K562 (cell line): ENCODE measurements around the gene SLCO6A1. TPM values are rescaled to one million over a fixed set of nuclear protein-coding genes. Genes with fewer than 3 reads are reported as not detected.

Source experiments
- ATAC-seq: fragments of 200-7000 bp; cut with Tn5 transposase; 3 replicates; pipeline ENCODE4 v1.9.1; 2020; ENCODE audit warnings: moderate library complexity
- BruUV-seq: library from RNA; stranded (reverse); fragments of 400-500 nt; replicated peaks from 2 replicates; lab custom pipeline; 2021; lab: Mats Ljungman, UMichigan
- CTCF ChIA-PET: fragments of 300-600 bp; formaldehyde crosslinking; extraction: SDS; loops from one replicate; lab custom pipeline; 2021; ENCODE audit warnings: low intra/inter-chr PET ratio; lab: Yijun Ruan, JAX
- POLR2A ChIA-PET: fragments of 300-600, 350-650 bp; sonication (Branson Sonifier 250); formaldehyde crosslinking; extraction: SDS; loops from one replicate; lab custom pipeline; 2021; ENCODE audit warnings: antibody characterized with exemption, inconsistent platforms; lab: Yijun Ruan, JAX
- DNase-seq, 4 experiments: peaks; one replicate each; pipeline versions ENCODE4 v3.0.0 to v3.0.0-alpha.2; 2011 to 2018; ENCODE audit warnings: low spot score in 3 of 4, mixed read lengths in 3 of 4; ENCODE audit errors: extremely low read depth in 1 of 4
- FAIRE-seq: peaks from 2 replicates; lab custom pipeline; 2011; peaks lifted over from hg19 to GRCh38; lab: Jason Lieb, UNC
- H2AFZ ChIP-seq: 2 replicates; pipeline ENCODE4 v1.6.0; 2011; ENCODE audit warnings: low read depth, low read length, control low read depth, inconsistent platforms
- H3K27ac ChIP-seq: fragments of 200-600 bp; 3 replicates; pipeline ENCODE4 v1.8.0; 2011; ENCODE audit warnings: low read depth, mild to moderate bottlenecking, control low read depth, inconsistent platforms, low read length, moderate library complexity, mixed read lengths; ENCODE audit errors: extremely low read depth
- H3K27me3 ChIP-seq, 2 experiments: fragments of 300-600 bp in 1 of 2; 2 replicates in 1 of 2; 3 replicates in 1 of 2; pipeline versions ENCODE4 v1.6.0 to v1.8.0; 2011; ENCODE audit warnings: inconsistent platforms in 2 of 2, low read length in 2 of 2, mild to moderate bottlenecking in 1 of 2, mixed read lengths in 1 of 2, moderate library complexity in 1 of 2; ENCODE audit not compliant: control insufficient read depth in 2 of 2, insufficient read depth in 2 of 2
- H3K36me3 ChIP-seq: fragments of 300-600 bp; 3 replicates; pipeline ENCODE4 v1.8.0; 2011; ENCODE audit warnings: mild to moderate bottlenecking, low read length, inconsistent platforms; ENCODE audit not compliant: control insufficient read depth, insufficient read depth
- H3K4me1 ChIP-seq, 2 experiments: fragments of 200-600 bp in 1 of 2; replicated peaks in 1 of 2; 2 replicates in 1 of 2; 3 replicates in 1 of 2; pipeline versions ENCODE4 v1.5.1 to v1.8.0; 2011; ENCODE audit warnings: inconsistent platforms in 2 of 2, low read length in 2 of 2, mild to moderate bottlenecking in 1 of 2, mixed read lengths in 1 of 2, moderate library complexity in 1 of 2; ENCODE audit not compliant: control insufficient read depth in 2 of 2, insufficient read depth in 2 of 2
- H3K4me2 ChIP-seq: 2 replicates; pipeline ENCODE4 v1.6.1; 2011; ENCODE audit warnings: low read length, control low read depth, inconsistent platforms, mixed read lengths; ENCODE audit not compliant: insufficient read depth
- H3K4me3 ChIP-seq: fragments of 200-600 bp; sonication (generic), shearing (Covaris generic); 2 replicates; pipeline ENCODE4 v1.5.1; 2016; ENCODE audit warnings: control low read depth, inconsistent platforms
- H3K79me2 ChIP-seq: fragments of 200-600 bp; 3 replicates; pipeline ENCODE4 v1.8.0; 2011; ENCODE audit warnings: low read length, inconsistent platforms; ENCODE audit not compliant: control insufficient read depth, insufficient read depth
- H3K9ac ChIP-seq, 2 experiments: 2 replicates each; pipeline versions ENCODE4 v1.6.0 to v1.6.1; 2011; ENCODE audit warnings: low read depth in 2 of 2, low read length in 2 of 2, control low read depth in 1 of 2, inconsistent platforms in 1 of 2, mild to moderate bottlenecking in 1 of 2, mixed read lengths in 1 of 2; ENCODE audit not compliant: insufficient read depth in 1 of 2
- H3K9me1 ChIP-seq: one replicate; pipeline ENCODE4 v1.6.0; 2011; ENCODE audit warnings: inconsistent platforms, mild to moderate bottlenecking, low read length, moderate library complexity; ENCODE audit not compliant: control insufficient read depth, insufficient read depth
- H3K9me3 ChIP-seq: replicated peaks from 2 replicates; pipeline ENCODE4 v1.5.1; 2011; ENCODE audit warnings: low read depth, low read length, inconsistent platforms; ENCODE audit not compliant: control insufficient read depth, insufficient read depth
- H4K20me1 ChIP-seq: replicated peaks from 2 replicates; pipeline ENCODE4 v1.6.1; 2011; ENCODE audit warnings: low read length, inconsistent platforms, mixed read lengths; ENCODE audit not compliant: control insufficient read depth, insufficient read depth
- ADNP ChIP-seq: fragments of 200-800 bp; sonication (Bioruptor generic); IDR thresholded peaks from 2 replicates; pipeline ENCODE4 v1.6.1; 2016; ENCODE audit warnings: missing genetic modification characterization, missing compliant biosample characterization
- ATF1 ChIP-seq, 2 experiments: fragments of 450-650 bp in 1 of 2; IDR thresholded peaks; 2 replicates each; pipeline ENCODE4 v1.6.1; 2016; ENCODE audit warnings: missing compliant biosample characterization in 1 of 2, missing genetic modification characterization in 1 of 2
- FOXK1 ChIP-seq: sonication (generic); formaldehyde crosslinking; IDR thresholded peaks from 2 replicates; pipeline ENCODE4 v1.8.0; 2022; ENCODE audit warnings: missing genetic modification reagents, mild to moderate bottlenecking, borderline replicate concordance
- HES1 ChIP-seq: fragments of 450-650 bp; IDR thresholded peaks from 2 replicates; pipeline ENCODE4 v1.6.1; 2016; ENCODE audit warnings: low read depth, mild to moderate bottlenecking, moderate library complexity
- HIVEP1 ChIP-seq: fragments of 250-450 bp; sonication (Bioruptor Pico); IDR thresholded peaks from 2 replicates; pipeline ENCODE4 v1.4.0; 2020; ENCODE audit warnings: mild to moderate bottlenecking
- MEF2D ChIP-seq: conservative IDR thresholded peaks from 2 replicates; pipeline ENCODE4 v1.6.1; 2016; ENCODE audit warnings: low read depth, missing genetic modification characterization, missing compliant biosample characterization
- MTF1 ChIP-seq: fragments of 250-450 bp; sonication (Bioruptor Pico); IDR thresholded peaks from 2 replicates; pipeline ENCODE4 v1.9.0; 2021; ENCODE audit warnings: moderate library complexity, mild to moderate bottlenecking, inconsistent platforms, borderline replicate concordance
- NFRKB ChIP-seq: fragments of 450-650 bp; IDR thresholded peaks from 2 replicates; pipeline ENCODE4 v1.6.1; 2016; ENCODE audit warnings: low read depth
- TAF7 ChIP-seq: fragments of 450-650 bp; IDR thresholded peaks from 2 replicates; pipeline ENCODE4 v1.6.1; 2016; ENCODE audit warnings: missing genetic modification characterization, missing compliant biosample characterization
- ZNF324 ChIP-seq: fragments of 250-450 bp; sonication (Bioruptor Pico); IDR thresholded peaks from 2 replicates; pipeline ENCODE4 v1.4.0; 2020; ENCODE audit warnings: mild to moderate bottlenecking
- WGBS: fragments of 100-300 bp; shearing (Covaris generic); methylation state at CpG from one replicate; pipeline ENCODE4 v1.1.6; 2016; ENCODE audit warnings: low coverage, mixed read lengths; ENCODE audit not compliant: insufficient coverage; ENCODE audit errors: missing lambda C conversion rate; 5-methylcytosine and 5-hydroxymethylcytosine counted together
- in situ Hi-C: fragments of 300-500 bp; cut with MboI; formaldehyde crosslinking; loops from 4 replicates; pipeline ENCODE4 v1.15.0; 2018; ENCODE audit warnings: inconsistent platforms, mixed read lengths
- intact Hi-C: fragments of 100-400 bp; cut with micrococcal nuclease; formaldehyde crosslinking; loops from 2 replicates; pipeline ENCODE4 v1.14.2; 2022
- polyA plus RNA-seq, 8 experiments: library from polyadenylated mRNA; depleted of rRNA in 4 of 8; stranded (reverse) in 5 of 8; unstranded in 3 of 8; fragments of >200 nt; fragmentation: Nextera tagmentation in 2 of 8; fragmentation: Illumina TruSeq in 1 of 8; extraction: Ambion mirVana in 2 of 8; extraction: Trizol in 1 of 8; gene quantifications; 2 replicates each; pipeline versions ENCODE4 v1.2.1 to v1.2.3, GENCODE V29; 2011 to 2014; ENCODE audit warnings: inconsistent platforms in 1 of 8, missing spikeins in 1 of 8
- total RNA-seq, 7 experiments: library from RNA; depleted of rRNA in 6 of 7; stranded (reverse); fragments of >200 nt in 6 of 7; fragmentation: Illumina TruSeq in 2 of 7; extraction: Trizol in 2 of 7; gene quantifications; 2 replicates each; pipeline versions ENCODE4 v1.2.1 to v1.2.3, GENCODE V29; 2011 to 2021; ENCODE audit warnings: low replicate concordance in 1 of 7

The SLCO6A1 gene
- total and polyA plus RNA-seq, 9 of the 15 experiments (the other 6 are each of a cell fraction or from before 2014, with no cell fraction given) = 0.04 to 0.20 (median 0.11) TPM; not detected in 6

GRCh38 chr5:102341681-102342288 is 157.0 kb downstream of the SLCO6A1 start:
- no TSS peak for BruUV-seq

More at GRCh38 chr5:102341681-102342288, 157.0 kb downstream of the SLCO6A1 start:
- CTCF ChIA-PET = no interaction called here
- Histone ChIP-seq H3K9me1 (no peaks in the 10 kb centered on the region), H3K4me3 (no peak overlapping the region), H3K27me3 (no peaks in the 10 kb centered on the region), H3K36me3 (no peaks in the 10 kb centered on the region), H2AFZ (no peak overlapping the region), H3K9me3 (no peaks in the 10 kb centered on the region; the same call in 1 of the 2 replicates), H3K4me2 (no peak overlapping the region), H3K79me2 (no peaks in the 10 kb centered on the region), H4K20me1 (no peaks in the 10 kb centered on the region), H3K27ac (no peak overlapping the region), H3K4me1 (no peaks in the 10 kb centered on the region), H3K9ac (no peak overlapping the region)
- TF ChIP-seq MEF2D (tag) (no peak), ATF1 (CRISPR knock-in tag; IDR thresholded peaks at IDR 0.05) (no peak), ATF1 (tag; IDR thresholded peaks at IDR 0.05) (no peak), TAF7 (tag) (no peak), HES1 (no peak), HIVEP1 (no peak), MTF1 (CRISPR knock-in tag) (no peak), NFRKB (no peak), ZNF324 (CRISPR knock-in tag) (no peak), FOXK1 (CRISPR knock-in tag) (no peak), ADNP (no peak)
- FAIRE-seq = no peak
- 0% methylated on average over 2 of the region's 2 CpGs for WGBS
- DNase-seq = no peak
- POLR2A ChIA-PET = no interaction called here
- ATAC-seq = no peak
- intact Hi-C loops = no loop called here
- in situ Hi-C loops = no loop called here
